Measurements from ENCODE around the gene KIF26B.

DNA sequence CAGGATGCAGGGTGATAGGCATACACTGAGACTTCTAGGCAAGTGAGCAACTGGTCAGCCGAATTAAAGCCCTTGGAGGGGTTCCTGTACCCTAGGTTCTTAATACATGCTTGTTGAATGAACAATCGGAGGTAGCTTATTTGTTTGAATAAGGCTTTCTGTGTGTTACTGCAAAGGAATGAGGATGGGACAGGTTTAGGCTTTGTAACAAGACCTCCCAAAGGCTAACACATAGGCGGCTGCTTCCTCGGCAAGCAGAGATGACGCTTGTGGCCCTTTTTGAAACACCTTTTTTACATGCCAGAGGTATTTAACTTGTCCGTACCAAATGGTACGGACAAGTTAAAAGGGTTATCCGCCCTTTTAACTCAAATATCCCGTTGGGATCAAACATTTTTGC, 511.6 kb downstream of the KIF26B start:
- no peak for TF ChIP-seq CTCF (optimal IDR thresholded peaks at IDR 0.05 in 1 of 3, IDR thresholded peaks at IDR 0.05 in 1 of 3, conservative IDR thresholded peaks at IDR 0.05 in 1 of 3; ENCODE audit: extremely low read depth in 1 of 3, insufficient read depth in 2 of 3, low read length in 3 of 3)
- TF ChIP-seq EZH2 (IDR thresholded peaks at IDR 0.05; ENCODE audit: low read length): no peak
